Non-pigmented ciliary epithelial cell (primary cell): ENCODE data around the gene MANBA.

Source experiments
- DNase-seq: peaks from one replicate; pipeline ENCODE4 v3.0.0-alpha.2; 2010; ENCODE audit warnings: low read depth

The MANBA gene

GRCh38 chr4:102592256-102592655, 168.5 kb downstream of the MANBA start:
- no peak for DNase-seq

DNA sequence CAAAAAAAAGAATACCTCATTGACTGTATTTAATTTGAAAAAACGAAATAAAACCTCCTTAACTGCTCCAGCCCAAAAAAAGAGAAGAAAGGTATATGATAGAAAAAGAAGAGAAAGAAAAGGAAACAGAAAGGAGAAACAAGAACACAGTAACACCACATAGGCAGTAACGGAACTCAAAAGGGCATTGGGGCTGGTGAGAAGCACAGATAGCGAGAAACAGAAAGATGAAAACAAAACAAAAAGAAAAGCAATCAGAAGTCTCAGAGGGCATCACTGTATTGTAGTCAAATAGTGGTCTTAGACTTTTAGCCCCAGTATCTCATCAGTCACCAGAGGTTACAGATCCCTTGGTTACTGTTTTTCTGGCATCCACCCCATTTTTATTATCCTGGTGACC, 171.0 kb downstream of the MANBA start:
- no peak for DNase-seq

DNA sequence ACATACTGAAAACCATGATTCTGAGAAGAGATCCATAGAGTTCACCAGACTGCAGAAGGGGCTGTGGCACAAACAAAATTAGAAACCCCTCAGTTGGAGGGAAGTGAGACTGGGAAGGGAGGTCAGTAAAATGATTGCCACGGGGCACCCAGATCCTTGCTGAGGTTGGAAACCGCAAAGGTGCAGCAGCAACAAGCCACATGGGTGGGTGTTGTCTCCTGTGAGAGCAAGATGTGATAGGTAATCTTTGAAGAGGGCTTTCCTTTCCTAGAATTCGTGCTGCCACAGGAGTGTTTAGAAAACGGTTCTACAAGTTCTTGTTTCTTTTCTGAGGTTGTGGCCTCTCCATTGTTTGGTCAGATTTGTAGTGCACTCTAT, 174.1 kb downstream of the MANBA start:
- DNase-seq: no peak

DNA sequence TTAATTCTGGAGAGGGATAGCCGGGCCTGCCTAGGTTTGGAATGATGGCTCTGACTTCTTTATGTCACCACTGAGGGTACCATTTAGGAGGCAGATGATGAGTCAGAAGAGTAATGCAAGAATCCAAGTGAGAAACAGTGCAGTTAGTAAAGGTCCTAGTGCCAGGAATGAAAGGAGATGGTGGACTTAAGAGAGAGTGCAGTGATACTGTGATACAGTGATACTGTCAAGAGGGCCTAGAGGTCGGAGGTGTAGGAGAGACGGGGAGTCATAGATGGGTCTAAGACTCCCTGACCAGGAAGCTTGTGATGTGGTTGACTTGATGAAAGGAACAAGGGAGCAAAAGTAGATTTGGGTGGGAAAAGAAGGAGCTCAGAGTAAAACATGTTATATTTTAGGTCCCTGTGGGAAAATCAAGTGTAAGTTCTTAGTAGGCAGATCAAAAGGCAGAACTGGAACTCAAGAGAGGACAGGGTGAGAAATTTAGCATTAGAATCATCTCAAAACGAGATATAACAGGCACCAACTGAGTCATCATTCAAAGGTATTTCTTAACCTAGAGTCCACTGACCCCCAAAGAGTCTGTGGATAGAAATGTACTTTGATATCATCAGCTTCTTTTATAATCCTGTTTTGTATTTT, 174.6 kb downstream of the MANBA start:
- DNase-seq: no peak

DNA sequence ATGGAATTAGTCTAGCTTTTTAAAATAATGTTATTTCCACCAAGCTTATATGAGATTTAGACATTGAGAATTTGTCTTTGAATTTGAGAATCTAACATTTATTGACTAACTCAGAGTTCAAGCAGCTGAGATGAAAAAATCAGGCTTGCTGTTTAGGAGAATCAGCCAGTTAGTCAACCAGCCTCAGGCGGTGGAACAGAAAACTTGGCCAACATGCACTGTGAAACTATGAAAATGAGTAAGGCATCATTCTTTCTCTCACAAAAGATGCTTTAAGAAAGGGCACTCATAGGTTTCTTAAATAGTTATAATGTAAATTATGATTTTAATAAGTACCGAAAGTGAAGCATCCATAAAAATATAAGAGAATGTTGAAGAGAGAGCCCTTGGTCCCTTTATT, 175.4 kb downstream of the MANBA start:
- DNase-seq: no peak

DNA sequence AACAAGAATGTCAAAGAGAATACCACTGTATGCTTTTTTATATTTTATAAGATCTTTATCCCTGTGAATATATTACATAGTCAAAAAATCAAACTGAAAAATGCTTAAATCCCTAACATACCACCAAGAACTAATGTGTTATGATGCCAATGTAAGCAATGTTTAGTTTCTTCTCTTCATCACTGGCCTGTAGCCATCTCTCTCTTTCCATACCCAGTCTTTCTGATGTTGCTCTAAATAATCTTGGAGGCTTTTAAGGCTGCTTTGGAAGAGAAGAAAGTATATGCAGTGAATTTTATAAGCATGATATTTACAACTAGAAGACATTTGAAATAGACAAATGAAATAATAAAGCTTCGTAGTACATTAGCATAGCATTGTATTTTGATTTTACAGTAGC, 176.7 kb downstream of the MANBA start:
- DNase-seq: no peak
